ENCODE data around the gene FCRLA. TPM values are rescaled to one million over a fixed set of nuclear protein-coding genes. Genes with fewer than 3 reads are reported as not detected.
A peak's percentile ranks its signal among the peaks of the same experiment; 100 is the strongest.
"Not testable (repeated sequence)": the region's sequence is repeated elsewhere in the genome, so short reads cannot be mapped to it uniquely, and the experiment has no call there.

FCRLA gene
- total RNA-seq, 1 experiment from 2014 or later = 0.15 TPM

DNA sequence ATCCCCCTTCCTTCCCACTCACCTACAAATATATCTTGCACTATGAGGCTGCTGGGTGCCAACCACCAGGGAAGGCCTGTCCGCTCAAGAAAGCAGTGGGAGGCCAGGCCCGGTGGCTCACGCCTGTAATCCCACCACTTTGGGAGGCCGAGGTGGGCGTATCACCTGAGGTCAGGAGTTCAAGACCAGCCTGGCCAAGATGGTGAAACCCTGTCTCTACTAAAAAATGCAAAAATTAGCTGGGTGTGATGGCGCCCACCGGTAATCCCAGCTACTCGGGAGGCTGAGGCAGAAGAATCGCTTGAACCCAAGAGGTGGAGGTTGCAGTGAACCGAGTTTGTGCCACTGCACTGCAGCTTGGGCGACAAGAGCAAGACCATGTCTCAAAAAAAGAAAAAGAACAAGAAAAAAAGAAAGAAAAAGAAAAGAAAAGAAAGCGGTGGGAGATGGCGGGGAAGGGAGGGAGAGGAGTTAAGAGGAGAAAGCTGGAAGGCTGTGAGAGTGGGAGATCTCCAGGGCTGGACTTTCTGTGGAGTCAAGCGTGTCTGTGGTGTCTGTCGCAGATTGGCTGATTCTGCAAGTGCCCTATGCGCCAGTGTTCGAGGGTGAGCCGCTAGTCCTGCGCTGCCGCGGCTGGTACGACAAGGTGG lies 18.4 kb downstream of the FCRLA start:
- TF ChIP-seq, protein P1, sequence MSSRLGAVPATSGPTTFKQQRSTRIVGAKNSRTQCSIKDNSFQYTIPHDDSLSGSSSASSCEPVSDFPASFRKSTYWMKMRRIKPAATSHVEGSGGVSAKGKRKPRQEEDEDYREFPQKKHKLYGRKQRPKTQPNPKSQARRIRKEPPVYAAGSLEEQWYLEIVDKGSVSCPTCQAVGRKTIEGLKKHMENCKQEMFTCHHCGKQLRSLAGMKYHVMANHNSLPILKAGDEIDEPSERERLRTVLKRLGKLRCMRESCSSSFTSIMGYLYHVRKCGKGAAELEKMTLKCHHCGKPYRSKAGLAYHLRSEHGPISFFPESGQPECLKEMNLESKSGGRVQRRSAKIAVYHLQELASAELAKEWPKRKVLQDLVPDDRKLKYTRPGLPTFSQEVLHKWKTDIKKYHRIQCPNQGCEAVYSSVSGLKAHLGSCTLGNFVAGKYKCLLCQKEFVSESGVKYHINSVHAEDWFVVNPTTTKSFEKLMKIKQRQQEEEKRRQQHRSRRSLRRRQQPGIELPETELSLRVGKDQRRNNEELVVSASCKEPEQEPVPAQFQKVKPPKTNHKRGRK (CRISPR knock-in tag; IDR thresholded peaks at IDR 0.05; ENCODE audit: borderline replicate concordance) = 0 out of 2 replicates have a peak, but pooled peaks have one; percentile 55
- H3K36me3 Mint-ChIP-seq; H3K27ac Mint-ChIP-seq; H3K9me3 Mint-ChIP-seq; ATAC-seq; DNase-seq (ENCODE audit: low spot score): not testable (repeated sequence)
- CTCF ChIA-PET = interaction anchor here (1.3 to 2.4 kb wide), 7 partner anchors 13 to 311 kb away, joined by 3 to 23 read pairs (median 7); no protein-coding TSS in a partner anchor
- peaks cover 68% of the 10 kb centered on the region for H3K27me3 Mint-ChIP-seq (ENCODE audit: low read depth)
- POLR2A ChIA-PET = interaction anchor here (2.6 kb wide), 1 partner anchor 24 kb away, joined by 10 read pairs; the partner anchor contains the start of gene DUSP12
- H3K4me1 Mint-ChIP-seq = peaks cover 20% of the 10 kb centered on the region
- H3K4me3 Mint-ChIP-seq = peak overlapping the region; percentile 90

DNA sequence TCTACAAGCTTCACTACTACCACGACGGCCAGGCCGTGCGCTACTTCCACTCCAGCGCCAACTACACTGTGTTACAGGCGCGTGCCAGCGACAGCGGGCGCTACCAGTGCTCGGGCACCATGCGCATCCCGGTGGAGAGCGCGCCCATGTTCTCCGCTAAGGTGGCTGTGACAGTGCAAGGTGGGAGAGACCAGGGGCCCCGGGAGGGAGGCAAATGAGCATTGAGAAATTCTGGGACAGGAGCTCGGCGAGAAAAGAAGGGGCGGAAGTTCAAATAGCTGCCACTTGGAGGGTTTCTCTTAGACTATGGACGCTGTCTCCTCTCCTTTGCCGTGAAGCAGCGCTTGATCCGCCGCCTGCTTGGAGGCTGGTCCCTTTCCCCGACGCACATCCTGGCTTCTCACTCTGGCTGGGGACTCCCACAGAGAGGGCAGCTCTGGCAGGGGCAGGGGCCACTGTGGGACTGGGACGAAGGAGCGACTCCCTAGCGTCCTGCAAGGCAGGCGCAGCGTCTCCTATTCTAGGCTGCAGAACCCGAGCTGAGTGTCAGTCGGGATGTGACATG lies 19.0 kb downstream of the FCRLA start:
- POLR2A ChIA-PET = interaction anchor here (0.7 to 2.6 kb wide), 2 partner anchors 24 to 1231 kb away, joined by 3 to 10 read pairs; partner anchors contain the start of gene DUSP12
- Mint-ChIP-seq H3K9me3 (no peaks in the 10 kb centered on the region), H3K27me3 (ENCODE audit: low read depth) (peaks cover 71% of the 10 kb centered on the region), H3K4me1 (peaks cover 26% of the 10 kb centered on the region), H3K4me3 (peak overlapping the region; percentile 90), H3K36me3 (no peaks in the 10 kb centered on the region), H3K27ac (no peak overlapping the region)
- DNase-seq (ENCODE audit: low spot score) (peak; percentile 42), ATAC-seq (peak; percentile 38)
- TF ChIP-seq, protein P2, sequence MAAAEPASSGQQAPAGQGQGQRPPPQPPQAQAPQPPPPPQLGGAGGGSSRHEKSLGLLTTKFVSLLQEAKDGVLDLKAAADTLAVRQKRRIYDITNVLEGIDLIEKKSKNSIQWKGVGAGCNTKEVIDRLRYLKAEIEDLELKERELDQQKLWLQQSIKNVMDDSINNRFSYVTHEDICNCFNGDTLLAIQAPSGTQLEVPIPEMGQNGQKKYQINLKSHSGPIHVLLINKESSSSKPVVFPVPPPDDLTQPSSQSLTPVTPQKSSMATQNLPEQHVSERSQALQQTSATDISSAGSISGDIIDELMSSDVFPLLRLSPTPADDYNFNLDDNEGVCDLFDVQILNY (CRISPR knock-in tag; IDR thresholded peaks at IDR 0.05) = peak; percentile 10; the same call in 1 of the 2 replicates
- TF ChIP-seq SMAD4 (CRISPR knock-in tag; IDR thresholded peaks at IDR 0.05) (no peak), FOXK1 (CRISPR knock-in tag; IDR thresholded peaks at IDR 0.05) (0 out of 2 replicates have a peak, but pooled peaks have one; percentile 2), JUN (CRISPR knock-in tag; IDR thresholded peaks at IDR 0.05) (no peak), ESRRA (CRISPR knock-in tag; IDR thresholded peaks at IDR 0.05; ENCODE audit: borderline replicate concordance) (0 out of 2 replicates have a peak, but pooled peaks have one; percentile 26), CREM (CRISPR knock-in tag; IDR thresholded peaks at IDR 0.05) (0 out of 2 replicates have a peak, but pooled peaks have one; percentile 27), NFATC4 (CRISPR knock-in tag; IDR thresholded peaks at IDR 0.05) (no peak)
- TF ChIP-seq, protein P3, sequence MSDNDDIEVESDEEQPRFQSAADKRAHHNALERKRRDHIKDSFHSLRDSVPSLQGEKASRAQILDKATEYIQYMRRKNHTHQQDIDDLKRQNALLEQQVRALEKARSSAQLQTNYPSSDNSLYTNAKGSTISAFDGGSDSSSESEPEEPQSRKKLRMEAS (CRISPR knock-in tag; IDR thresholded peaks at IDR 0.05) = peak; percentile 32; the same call in 1 of the 2 replicates
- TF ChIP-seq, protein P4, sequence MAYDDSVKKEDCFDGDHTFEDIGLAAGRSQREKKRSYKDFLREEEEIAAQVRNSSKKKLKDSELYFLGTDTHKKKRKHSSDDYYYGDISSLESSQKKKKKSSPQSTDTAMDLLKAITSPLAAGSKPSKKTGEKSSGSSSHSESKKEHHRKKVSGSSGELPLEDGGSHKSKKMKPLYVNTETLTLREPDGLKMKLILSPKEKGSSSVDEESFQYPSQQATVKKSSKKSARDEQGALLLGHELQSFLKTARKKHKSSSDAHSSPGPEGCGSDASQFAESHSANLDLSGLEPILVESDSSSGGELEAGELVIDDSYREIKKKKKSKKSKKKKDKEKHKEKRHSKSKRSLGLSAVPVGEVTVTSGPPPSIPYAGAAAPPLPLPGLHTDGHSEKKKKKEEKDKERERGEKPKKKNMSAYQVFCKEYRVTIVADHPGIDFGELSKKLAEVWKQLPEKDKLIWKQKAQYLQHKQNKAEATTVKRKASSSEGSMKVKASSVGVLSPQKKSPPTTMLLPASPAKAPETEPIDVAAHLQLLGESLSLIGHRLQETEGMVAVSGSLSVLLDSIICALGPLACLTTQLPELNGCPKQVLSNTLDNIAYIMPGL (CRISPR knock-in tag; IDR thresholded peaks at IDR 0.05) = peak; percentile 57
- TF ChIP-seq, protein P5, sequence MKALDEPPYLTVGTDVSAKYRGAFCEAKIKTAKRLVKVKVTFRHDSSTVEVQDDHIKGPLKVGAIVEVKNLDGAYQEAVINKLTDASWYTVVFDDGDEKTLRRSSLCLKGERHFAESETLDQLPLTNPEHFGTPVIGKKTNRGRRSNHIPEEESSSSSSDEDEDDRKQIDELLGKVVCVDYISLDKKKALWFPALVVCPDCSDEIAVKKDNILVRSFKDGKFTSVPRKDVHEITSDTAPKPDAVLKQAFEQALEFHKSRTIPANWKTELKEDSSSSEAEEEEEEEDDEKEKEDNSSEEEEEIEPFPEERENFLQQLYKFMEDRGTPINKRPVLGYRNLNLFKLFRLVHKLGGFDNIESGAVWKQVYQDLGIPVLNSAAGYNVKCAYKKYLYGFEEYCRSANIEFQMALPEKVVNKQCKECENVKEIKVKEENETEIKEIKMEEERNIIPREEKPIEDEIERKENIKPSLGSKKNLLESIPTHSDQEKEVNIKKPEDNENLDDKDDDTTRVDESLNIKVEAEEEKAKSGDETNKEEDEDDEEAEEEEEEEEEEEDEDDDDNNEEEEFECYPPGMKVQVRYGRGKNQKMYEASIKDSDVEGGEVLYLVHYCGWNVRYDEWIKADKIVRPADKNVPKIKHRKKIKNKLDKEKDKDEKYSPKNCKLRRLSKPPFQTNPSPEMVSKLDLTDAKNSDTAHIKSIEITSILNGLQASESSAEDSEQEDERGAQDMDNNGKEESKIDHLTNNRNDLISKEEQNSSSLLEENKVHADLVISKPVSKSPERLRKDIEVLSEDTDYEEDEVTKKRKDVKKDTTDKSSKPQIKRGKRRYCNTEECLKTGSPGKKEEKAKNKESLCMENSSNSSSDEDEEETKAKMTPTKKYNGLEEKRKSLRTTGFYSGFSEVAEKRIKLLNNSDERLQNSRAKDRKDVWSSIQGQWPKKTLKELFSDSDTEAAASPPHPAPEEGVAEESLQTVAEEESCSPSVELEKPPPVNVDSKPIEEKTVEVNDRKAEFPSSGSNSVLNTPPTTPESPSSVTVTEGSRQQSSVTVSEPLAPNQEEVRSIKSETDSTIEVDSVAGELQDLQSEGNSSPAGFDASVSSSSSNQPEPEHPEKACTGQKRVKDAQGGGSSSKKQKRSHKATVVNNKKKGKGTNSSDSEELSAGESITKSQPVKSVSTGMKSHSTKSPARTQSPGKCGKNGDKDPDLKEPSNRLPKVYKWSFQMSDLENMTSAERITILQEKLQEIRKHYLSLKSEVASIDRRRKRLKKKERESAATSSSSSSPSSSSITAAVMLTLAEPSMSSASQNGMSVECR (CRISPR knock-in tag; IDR thresholded peaks at IDR 0.05; ENCODE audit: borderline replicate concordance) = peak; percentile 44; the same call in 1 of the 2 replicates
- TF ChIP-seq, protein P6, sequence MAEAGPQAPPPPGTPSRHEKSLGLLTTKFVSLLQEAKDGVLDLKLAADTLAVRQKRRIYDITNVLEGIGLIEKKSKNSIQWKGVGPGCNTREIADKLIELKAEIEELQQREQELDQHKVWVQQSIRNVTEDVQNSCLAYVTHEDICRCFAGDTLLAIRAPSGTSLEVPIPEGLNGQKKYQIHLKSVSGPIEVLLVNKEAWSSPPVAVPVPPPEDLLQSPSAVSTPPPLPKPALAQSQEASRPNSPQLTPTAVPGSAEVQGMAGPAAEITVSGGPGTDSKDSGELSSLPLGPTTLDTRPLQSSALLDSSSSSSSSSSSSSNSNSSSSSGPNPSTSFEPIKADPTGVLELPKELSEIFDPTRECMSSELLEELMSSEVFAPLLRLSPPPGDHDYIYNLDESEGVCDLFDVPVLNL (CRISPR knock-in tag; IDR thresholded peaks at IDR 0.05; ENCODE audit: borderline replicate concordance, low read depth) = 0 out of 2 replicates have a peak, but pooled peaks have one; percentile 49
- CTCF ChIA-PET = interaction anchor here (0.9 to 2.4 kb wide), 12 partner anchors 9 to 311 kb away, joined by 3 to 23 read pairs (median 4); partner anchors contain the start of gene DUSP12
